Measurements from ENCODE around the gene ADARB1.

DNA sequence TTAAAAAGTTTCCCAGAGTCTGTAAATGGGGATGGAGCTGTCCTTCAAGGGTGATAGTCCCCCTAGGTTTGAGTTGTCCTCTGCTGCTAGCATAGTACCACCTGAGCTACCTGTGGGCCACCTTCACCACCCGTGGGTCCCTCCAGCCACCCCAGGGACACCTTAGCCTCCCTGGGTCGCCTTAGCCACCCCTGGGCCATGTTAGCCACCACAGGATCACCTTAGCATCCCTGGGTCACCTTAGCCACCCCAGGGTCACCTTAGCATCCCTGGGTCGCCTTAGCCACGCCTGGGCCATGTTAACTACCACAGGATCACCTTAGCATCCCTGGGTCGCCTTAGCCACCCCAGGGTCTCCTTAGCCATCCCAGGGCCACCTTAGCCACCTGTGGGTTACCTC, 67.1 kb downstream of the ADARB1 start:
- TF ChIP-seq, protein P1, sequence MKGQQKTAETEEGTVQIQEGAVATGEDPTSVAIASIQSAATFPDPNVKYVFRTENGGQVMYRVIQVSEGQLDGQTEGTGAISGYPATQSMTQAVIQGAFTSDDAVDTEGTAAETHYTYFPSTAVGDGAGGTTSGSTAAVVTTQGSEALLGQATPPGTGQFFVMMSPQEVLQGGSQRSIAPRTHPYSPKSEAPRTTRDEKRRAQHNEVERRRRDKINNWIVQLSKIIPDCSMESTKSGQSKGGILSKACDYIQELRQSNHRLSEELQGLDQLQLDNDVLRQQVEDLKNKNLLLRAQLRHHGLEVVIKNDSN (CRISPR knock-in tag; IDR thresholded peaks at IDR 0.05) = no peak
- no peak for TF ChIP-seq ATF2 (CRISPR knock-in tag; IDR thresholded peaks at IDR 0.05; ENCODE audit: borderline replicate concordance, low read depth)
- TF ChIP-seq MXD4 (CRISPR knock-in tag; IDR thresholded peaks at IDR 0.05; ENCODE audit: borderline replicate concordance) = no peak
- TF ChIP-seq, protein P2, sequence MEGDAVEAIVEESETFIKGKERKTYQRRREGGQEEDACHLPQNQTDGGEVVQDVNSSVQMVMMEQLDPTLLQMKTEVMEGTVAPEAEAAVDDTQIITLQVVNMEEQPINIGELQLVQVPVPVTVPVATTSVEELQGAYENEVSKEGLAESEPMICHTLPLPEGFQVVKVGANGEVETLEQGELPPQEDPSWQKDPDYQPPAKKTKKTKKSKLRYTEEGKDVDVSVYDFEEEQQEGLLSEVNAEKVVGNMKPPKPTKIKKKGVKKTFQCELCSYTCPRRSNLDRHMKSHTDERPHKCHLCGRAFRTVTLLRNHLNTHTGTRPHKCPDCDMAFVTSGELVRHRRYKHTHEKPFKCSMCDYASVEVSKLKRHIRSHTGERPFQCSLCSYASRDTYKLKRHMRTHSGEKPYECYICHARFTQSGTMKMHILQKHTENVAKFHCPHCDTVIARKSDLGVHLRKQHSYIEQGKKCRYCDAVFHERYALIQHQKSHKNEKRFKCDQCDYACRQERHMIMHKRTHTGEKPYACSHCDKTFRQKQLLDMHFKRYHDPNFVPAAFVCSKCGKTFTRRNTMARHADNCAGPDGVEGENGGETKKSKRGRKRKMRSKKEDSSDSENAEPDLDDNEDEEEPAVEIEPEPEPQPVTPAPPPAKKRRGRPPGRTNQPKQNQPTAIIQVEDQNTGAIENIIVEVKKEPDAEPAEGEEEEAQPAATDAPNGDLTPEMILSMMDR (IDR thresholded peaks at IDR 0.05) = no peak
- TF ChIP-seq AR (CRISPR knock-in tag; IDR thresholded peaks at IDR 0.05) = no peak
- no peak for TF ChIP-seq CREB1 (CRISPR knock-in tag; IDR thresholded peaks at IDR 0.05)
- no peak for TF ChIP-seq HMGXB4 (CRISPR knock-in tag; IDR thresholded peaks at IDR 0.05)
- TF ChIP-seq ZBTB43 (CRISPR knock-in tag; IDR thresholded peaks at IDR 0.05) = no peak
- no peak for TF ChIP-seq GABPB1 (CRISPR knock-in tag; IDR thresholded peaks at IDR 0.05)
- TF ChIP-seq JUN (CRISPR knock-in tag; IDR thresholded peaks at IDR 0.05) = no peak

All from WTC11 (cell line).